HepG2 (cell line): Measurements from ENCODE around the gene ANKHD1. TPM values are rescaled to one million over a fixed set of nuclear protein-coding genes. Genes with fewer than 3 reads are reported as not detected.

Experiments
- BORCS8-MEF2B ChIP-seq: sonication (generic); formaldehyde crosslinking; IDR thresholded peaks from 2 replicates; pipeline ENCODE4 v1.8.0; 2022; ENCODE audit warnings: mild to moderate bottlenecking, missing genetic modification reagents
- BRD4 ChIP-seq: sonication (generic); formaldehyde crosslinking; IDR thresholded peaks from 2 replicates; pipeline ENCODE4 v1.4.0; 2020; ENCODE audit warnings: missing genetic modification reagents
- CREM ChIP-seq, 2 experiments: sonication (generic) in 1 of 2; formaldehyde crosslinking in 1 of 2; IDR thresholded peaks; 2 replicates each; pipeline versions ENCODE4 v1.4.0 to v1.6.1; 2016 to 2020; ENCODE audit warnings: antibody characterized with exemption in 1 of 2, mild to moderate bottlenecking in 1 of 2, missing genetic modification reagents in 1 of 2
- DPF2 ChIP-seq: sonication (generic); formaldehyde crosslinking; IDR thresholded peaks from 2 replicates; pipeline ENCODE4 v1.4.0; 2020; ENCODE audit warnings: mild to moderate bottlenecking, low read depth, missing genetic modification reagents, borderline replicate concordance
- GRHL1 ChIP-seq: sonication (generic); formaldehyde crosslinking; conservative IDR thresholded peaks from 2 replicates; pipeline ENCODE4 v1.8.0; 2022; ENCODE audit warnings: missing genetic modification reagents
- RORA ChIP-seq: sonication (generic); formaldehyde crosslinking; IDR thresholded peaks from 2 replicates; pipeline ENCODE4 v1.5.0; 2020; ENCODE audit warnings: mild to moderate bottlenecking, missing genetic modification reagents, moderate library complexity
- RXRA ChIP-seq: sonication (generic); formaldehyde crosslinking; IDR thresholded peaks from 2 replicates; pipeline ENCODE4 v1.5.1; 2020; ENCODE audit warnings: missing genetic modification reagents
- SNAPC5 ChIP-seq: sonication (generic); formaldehyde crosslinking; IDR thresholded peaks from 2 replicates; pipeline ENCODE4 v1.8.1; 2023; ENCODE audit warnings: mild to moderate bottlenecking, missing genetic modification reagents, borderline replicate concordance
- ZFP91 ChIP-seq: sonication (generic); formaldehyde crosslinking; IDR thresholded peaks from 2 replicates; pipeline ENCODE4 v1.9.0; 2022; ENCODE audit warnings: missing genetic modification reagents, mild to moderate bottlenecking, borderline replicate concordance
- ZNF3 ChIP-seq: IDR thresholded peaks from 2 replicates; pipeline ENCODE4 v1.7.0; 2017; ENCODE audit warnings: inconsistent platforms
- ZNF382 ChIP-seq: sonication (generic); formaldehyde crosslinking; IDR thresholded peaks from 2 replicates; pipeline ENCODE4 v1.5.0; 2020; ENCODE audit warnings: missing genetic modification reagents, mild to moderate bottlenecking, borderline replicate concordance
- ZNF589 ChIP-seq: sonication (generic); formaldehyde crosslinking; conservative IDR thresholded peaks from 2 replicates; pipeline ENCODE4 v1.8.0; 2022; ENCODE audit warnings: mild to moderate bottlenecking, moderate library complexity, missing genetic modification reagents
- ZNF619 ChIP-seq: sonication (generic); formaldehyde crosslinking; IDR thresholded peaks from 2 replicates; pipeline ENCODE4 v1.4.0; 2020; ENCODE audit warnings: mild to moderate bottlenecking, missing genetic modification reagents
- ZNF724P ChIP-seq: sonication (generic); formaldehyde crosslinking; IDR thresholded peaks from 2 replicates; pipeline ENCODE4 v1.8.0; 2022; ENCODE audit warnings: missing genetic modification reagents, borderline replicate concordance
- ZNF850 ChIP-seq: sonication (generic); formaldehyde crosslinking; conservative IDR thresholded peaks from 2 replicates; pipeline ENCODE4 v1.9.0; 2021; ENCODE audit warnings: mild to moderate bottlenecking, missing genetic modification reagents
- polyA plus RNA-seq, 8 experiments: library from polyadenylated mRNA; depleted of rRNA in 3 of 8; stranded (reverse) in 7 of 8; unstranded in 1 of 8; fragments of >200 nt; fragmentation: Illumina TruSeq in 4 of 8; extraction: Trizol in 4 of 8; gene quantifications; 2 replicates each; pipeline versions ENCODE4 v1.2.1 to v1.2.3, GENCODE V29; 2011 to 2016; ENCODE audit warnings: low read depth in 4 of 8, missing spikeins in 1 of 8, mixed read lengths in 1 of 8; ENCODE audit not compliant: insufficient read depth in 1 of 8
- total RNA-seq, 5 experiments: library from RNA; depleted of rRNA; stranded (reverse); fragments of >200 nt; fragmentation: Illumina TruSeq; extraction: Trizol; gene quantifications; 2 replicates each; pipeline ENCODE4 v1.2.3, GENCODE V29; 2016; ENCODE audit warnings: low read depth in 1 of 5
- TF ChIP-seq, protein P1 (sequence below): sonication (generic); formaldehyde crosslinking; IDR thresholded peaks from 2 replicates; pipeline ENCODE4 v1.4.0; 2020; ENCODE audit warnings: missing genetic modification reagents
- TF ChIP-seq, protein P2 (sequence below): sonication (generic); formaldehyde crosslinking; IDR thresholded peaks from 2 replicates; pipeline ENCODE4 v1.5.1; 2020; ENCODE audit warnings: missing genetic modification reagents, mild to moderate bottlenecking, borderline replicate concordance

ANKHD1 gene
- total and polyA plus RNA-seq, 2 of the 13 experiments (the other 11 are each of a cell fraction or from before 2014, with no cell fraction given): 69.9 to 82.0 TPM

- TF ChIP-seq ZNF589: no peak
- peak; percentile 74 for TF ChIP-seq RXRA (CRISPR knock-in tag)
- no peak for TF ChIP-seq DPF2 (CRISPR knock-in tag)
- TF ChIP-seq SNAPC5 (CRISPR knock-in tag): no peak
- peak; percentile 83 for TF ChIP-seq BORCS8-MEF2B (CRISPR knock-in tag)
- no peak for TF ChIP-seq RORA (CRISPR knock-in tag)
- TF ChIP-seq, protein P1, sequence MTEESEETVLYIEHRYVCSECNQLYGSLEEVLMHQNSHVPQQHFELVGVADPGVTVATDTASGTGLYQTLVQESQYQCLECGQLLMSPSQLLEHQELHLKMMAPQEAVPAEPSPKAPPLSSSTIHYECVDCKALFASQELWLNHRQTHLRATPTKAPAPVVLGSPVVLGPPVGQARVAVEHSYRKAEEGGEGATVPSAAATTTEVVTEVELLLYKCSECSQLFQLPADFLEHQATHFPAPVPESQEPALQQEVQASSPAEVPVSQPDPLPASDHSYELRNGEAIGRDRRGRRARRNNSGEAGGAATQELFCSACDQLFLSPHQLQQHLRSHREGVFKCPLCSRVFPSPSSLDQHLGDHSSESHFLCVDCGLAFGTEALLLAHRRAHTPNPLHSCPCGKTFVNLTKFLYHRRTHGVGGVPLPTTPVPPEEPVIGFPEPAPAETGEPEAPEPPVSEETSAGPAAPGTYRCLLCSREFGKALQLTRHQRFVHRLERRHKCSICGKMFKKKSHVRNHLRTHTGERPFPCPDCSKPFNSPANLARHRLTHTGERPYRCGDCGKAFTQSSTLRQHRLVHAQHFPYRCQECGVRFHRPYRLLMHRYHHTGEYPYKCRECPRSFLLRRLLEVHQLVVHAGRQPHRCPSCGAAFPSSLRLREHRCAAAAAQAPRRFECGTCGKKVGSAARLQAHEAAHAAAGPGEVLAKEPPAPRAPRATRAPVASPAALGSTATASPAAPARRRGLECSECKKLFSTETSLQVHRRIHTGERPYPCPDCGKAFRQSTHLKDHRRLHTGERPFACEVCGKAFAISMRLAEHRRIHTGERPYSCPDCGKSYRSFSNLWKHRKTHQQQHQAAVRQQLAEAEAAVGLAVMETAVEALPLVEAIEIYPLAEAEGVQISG: peak; percentile 77; the same call in 1 of the 2 replicates
- peak; percentile 81; the same call in 1 of the 2 replicates for TF ChIP-seq BRD4
- no peak for TF ChIP-seq ZNF850 (CRISPR knock-in tag)
- peak; percentile 16; the same call in 1 of the 2 replicates for TF ChIP-seq ZNF3 (CRISPR knock-in tag)
- TF ChIP-seq ZNF724P (CRISPR knock-in tag): no peak
- no peak for TF ChIP-seq ZNF382
- TF ChIP-seq ZNF619: peak; percentile 86; the same call in 1 of the 2 replicates
- TF ChIP-seq CREM (IDR thresholded peaks at IDR 0.05): no peak
- TF ChIP-seq CREM (CRISPR knock-in tag; IDR thresholded peaks at IDR 0.05): no peak
- no peak for TF ChIP-seq GRHL1 (CRISPR knock-in tag)
- TF ChIP-seq, protein P2, sequence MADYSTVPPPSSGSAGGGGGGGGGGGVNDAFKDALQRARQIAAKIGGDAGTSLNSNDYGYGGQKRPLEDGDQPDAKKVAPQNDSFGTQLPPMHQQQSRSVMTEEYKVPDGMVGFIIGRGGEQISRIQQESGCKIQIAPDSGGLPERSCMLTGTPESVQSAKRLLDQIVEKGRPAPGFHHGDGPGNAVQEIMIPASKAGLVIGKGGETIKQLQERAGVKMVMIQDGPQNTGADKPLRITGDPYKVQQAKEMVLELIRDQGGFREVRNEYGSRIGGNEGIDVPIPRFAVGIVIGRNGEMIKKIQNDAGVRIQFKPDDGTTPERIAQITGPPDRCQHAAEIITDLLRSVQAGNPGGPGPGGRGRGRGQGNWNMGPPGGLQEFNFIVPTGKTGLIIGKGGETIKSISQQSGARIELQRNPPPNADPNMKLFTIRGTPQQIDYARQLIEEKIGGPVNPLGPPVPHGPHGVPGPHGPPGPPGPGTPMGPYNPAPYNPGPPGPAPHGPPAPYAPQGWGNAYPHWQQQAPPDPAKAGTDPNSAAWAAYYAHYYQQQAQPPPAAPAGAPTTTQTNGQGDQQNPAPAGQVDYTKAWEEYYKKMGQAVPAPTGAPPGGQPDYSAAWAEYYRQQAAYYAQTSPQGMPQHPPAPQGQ: no peak
- TF ChIP-seq ZFP91 (CRISPR knock-in tag): peak; percentile 82; the same call in 1 of the 2 replicates
Measured at GRCh38 chr5:140400730-140401361, 787 bp upstream of the ANKHD1 start (continued).
